ENCODE data around the gene INPP4B.

DNA sequence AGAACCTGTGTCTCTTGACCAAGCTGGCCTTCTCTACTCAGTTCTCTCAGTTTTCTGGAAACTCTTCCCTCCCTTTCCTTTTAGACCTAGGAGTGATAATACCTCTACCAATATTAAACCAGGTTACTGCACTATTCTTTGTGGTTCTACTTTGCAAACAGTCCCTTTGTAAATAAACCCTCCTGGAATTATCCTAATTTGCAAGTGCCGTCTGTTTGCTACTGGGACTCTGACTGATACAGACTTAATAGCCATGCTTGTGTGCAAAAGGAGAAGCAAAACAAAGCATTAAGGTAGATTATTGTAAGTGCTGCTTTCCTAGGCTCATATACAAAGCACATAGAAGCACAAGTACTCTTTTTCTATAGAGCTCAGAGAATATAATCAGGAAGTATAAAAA lies 507.0 kb downstream of the INPP4B start:
- TF ChIP-seq CTCF (IDR thresholded peaks at IDR 0.05; ENCODE audit: low read depth, low read length) (no peak), EZH2phosphoT487 (IDR thresholded peaks at IDR 0.05; ENCODE audit: low read depth) (no peak)
